Activated gamma-delta T cell treated with anti-CD3 and anti-CD28 coated beads, Interleukin-2, amount 50 U/mL, for 16 hours (primary cell): ENCODE data around the gene OSCAR.

Experiments
- DNase-seq: peaks from one replicate; pipeline ENCODE4 v3.0.0-alpha.2; 2020; ENCODE audit warnings: low read depth

The OSCAR gene, protein sequence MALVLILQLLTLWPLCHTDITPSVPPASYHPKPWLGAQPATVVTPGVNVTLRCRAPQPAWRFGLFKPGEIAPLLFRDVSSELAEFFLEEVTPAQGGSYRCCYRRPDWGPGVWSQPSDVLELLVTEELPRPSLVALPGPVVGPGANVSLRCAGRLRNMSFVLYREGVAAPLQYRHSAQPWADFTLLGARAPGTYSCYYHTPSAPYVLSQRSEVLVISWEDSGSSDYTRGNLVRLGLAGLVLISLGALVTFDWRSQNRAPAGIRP

GRCh38 chr19:54100561-54100960 lies at the start of gene OSCAR:
TSS of gene OSCAR (minus strand) at chr19:54100803. CDS start at chr19:54100792, 11 bp downstream.
- DNase-seq: no peak

- no peak for DNase-seq
Observed at GRCh38 chr19:54149021-54149812, 48.6 kb upstream of the OSCAR start.

GRCh38 chr19:54148158-54148557 lies 47.6 kb upstream of the OSCAR start:
- no peak for DNase-seq

DNA sequence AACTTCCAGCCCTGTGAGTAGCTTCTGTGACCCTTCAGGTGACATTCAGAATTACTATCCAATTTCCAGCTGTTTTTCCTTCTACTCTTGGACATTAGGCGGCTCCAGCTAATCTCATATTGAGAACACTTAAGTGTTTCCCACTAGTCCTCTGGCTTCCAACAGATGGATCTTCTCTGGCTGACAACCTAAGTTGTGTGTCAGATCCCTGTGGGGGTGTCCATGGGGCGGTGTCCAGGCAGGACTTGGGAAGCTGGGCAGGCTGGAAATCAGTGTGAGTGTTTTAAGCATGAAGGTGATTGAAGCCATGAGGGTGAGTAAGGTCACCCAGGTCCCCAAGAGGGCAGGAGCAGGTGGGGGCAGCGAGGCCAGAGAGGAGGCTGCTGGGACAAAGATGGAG lies 47.1 kb upstream of the OSCAR start:
- no peak for DNase-seq

GRCh38 chr19:54145541-54146158 lies 45.0 kb upstream of the OSCAR start:
- DNase-seq: no peak

- no peak for DNase-seq
Observed at GRCh38 chr19:54142166-54142780, 41.7 kb upstream of the OSCAR start.

DNA sequence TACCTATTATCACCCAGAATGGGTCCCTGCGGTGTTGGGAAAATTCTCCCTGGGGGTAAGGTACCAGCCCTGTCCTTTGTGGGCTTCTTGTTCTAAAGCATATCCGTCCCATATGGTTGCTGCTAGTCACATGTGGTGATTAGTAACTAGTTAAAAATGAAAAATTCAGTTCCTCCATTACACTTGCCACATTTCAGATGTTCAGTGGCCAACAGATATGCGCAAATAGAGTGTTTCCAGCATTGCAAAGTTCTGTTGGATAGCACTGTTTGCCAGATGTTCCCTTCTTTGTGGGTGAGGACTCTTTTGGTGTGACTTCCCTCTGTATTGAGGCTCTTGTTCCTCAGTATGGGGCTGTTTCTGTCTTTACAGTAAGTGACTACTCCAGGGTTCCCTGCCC lies 40.8 kb upstream of the OSCAR start:
- no peak for DNase-seq

DNA sequence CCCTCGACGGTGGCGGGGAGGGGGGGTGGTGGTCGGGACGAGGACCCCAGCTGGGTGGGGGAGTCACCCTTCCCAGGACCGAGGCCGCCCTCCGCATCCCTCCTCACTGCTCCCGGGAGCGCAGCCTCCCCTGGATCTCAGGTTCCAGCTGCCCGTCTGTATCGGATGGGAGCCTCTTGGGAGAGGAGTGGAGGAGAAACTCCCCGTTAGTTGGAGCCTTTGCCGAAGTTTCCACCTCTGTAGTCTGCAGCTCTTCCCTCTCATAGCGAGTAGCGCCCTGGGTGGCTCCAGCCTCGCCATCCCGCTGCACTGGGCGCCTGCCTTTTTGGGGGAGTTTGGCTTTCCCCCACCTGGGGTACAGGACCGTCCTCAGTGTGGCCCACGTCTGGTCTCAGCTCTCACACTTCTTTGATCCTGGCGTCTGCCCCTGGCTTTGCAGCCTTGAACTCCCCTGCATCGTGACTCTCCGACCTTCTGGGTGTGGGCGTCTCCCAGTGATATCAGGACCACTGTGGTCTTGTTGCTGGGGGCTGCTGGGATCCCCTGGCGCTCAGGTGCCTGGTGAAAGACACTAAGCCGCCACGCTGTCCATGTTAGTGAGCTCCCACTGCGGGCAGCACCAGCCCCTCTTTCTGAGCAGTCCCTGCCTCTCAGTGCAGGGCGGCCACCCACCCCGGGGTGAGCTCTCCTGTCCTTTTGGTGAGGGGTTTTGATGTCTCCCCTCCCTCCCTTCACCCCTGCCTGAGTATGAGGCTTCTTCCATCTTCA lies 38.1 kb upstream of the OSCAR start:
- no peak for DNase-seq

DNA sequence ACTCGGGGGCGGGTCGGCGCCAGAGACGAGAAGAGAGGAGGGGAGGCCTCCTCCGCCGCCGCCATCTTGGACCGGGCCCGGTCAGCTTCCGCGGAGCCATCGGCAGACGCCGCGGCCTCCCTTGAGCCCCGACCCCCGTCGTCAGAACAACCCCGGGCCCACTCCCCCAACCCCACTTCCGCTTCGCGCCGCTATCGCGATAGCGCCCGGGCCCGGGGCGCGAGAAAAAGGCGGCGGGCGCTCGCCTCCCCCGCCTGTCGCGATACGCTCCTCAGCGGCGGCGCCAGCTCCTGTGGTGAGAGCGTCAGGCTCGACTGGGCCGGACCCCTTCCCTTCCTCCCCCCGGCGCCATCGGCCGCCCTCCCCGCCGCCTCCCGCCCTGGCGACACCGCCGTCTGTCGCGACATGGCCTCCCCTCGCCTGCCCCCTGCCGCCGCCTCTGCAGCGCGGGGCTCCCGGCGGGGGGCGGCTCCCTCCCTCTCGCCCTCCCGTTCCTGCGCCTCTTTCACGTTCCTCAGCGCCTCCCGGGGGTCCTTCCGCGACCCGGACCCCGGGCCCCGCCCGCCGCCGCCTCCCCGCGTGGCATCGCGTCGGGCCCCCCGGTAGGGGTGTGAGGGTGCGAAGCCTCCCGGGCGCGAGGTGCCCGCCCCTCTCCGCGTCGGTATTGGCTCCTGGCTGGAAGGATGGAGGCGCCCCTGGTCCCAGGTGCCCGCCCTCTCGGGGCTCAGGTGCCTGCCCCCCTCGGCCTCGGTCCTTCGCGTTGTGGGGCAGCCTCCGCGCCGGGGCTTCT lies 37.3 kb upstream of the OSCAR start, which contains the start of gene CNOT3:
Gene CNOT3, plus strand, starts transcription at position 64 of the 790 bp plus-strand sequence. CDS start 5,217 bp downstream, outside the sequence.
- no peak for DNase-seq

DNA sequence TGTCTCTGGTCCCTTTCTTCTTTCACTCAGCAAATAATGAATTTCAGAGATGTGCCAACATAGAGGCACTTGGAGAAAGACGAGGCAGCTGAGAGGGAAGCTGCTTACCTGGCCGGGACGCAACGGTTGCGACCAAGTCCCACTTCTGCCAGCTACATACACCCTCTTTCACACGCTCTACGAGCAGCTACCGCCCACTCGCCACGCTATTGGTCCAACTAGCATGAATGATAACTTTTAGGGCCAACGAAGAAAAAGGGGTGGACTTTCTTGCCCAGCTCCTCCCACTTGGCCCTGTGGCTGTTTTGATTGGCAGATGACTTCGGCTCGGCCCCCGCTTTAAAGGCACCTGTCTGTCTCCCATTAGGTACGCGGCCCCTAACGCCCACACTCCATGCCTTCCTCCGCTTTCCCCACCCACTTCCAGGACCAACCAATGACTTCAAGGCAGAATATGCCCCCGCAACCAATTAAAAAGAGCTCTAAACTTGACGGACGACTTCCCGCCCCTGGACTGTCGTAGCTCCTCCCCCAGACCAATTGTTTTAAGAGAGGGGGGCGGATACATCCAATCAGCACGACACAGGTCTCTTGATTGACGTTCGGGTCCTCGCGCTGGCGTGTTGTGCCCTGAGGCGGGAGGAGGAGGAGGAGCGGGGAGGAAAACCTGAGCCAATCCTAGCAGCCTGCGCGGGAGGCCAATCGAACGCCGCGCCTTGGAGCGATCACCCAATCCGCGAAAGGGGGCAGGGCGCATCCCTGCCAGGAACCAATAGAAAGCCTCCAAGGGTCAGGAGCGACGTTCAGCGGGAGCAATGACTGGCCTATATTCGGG lies 36.5 kb upstream of the OSCAR start:
- DNase-seq: peak; percentile 98

DNA sequence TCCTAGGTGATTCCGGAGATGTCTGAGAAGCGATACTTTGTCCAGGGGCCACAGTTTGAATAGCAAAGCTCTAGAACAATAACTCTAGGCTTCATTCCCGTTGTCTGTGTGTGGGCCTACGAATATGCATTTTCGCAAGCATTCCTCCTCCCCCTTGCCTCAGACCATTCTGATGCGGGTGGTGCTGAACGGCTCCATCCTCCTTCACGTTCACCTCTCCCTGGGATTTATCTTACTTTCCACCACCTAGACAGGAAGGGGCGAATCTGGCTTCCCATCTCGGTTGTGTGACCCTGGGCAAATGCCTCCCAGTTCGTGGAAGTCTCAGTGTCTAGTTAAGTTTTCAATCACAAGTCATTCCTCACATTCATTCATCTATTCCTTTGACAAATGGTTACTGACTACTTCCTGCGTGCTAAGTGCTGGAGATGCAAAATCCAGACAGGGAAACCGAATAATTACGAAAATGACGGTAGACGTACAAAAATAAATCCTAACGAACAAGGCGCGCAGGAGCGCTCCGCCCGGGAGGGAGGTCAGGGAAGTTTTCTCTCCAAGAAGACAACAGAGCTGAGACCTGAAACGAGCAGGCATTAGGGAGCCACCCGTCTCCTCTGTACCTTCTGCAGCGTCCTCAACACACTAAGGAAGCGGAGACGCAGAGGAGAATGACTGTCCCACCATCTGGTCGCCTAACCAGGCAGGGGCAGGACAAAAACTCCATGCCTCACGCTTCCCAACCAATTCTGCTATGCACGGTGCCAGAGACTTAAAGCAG lies 35.7 kb upstream of the OSCAR start:
- DNase-seq: no peak

DNA sequence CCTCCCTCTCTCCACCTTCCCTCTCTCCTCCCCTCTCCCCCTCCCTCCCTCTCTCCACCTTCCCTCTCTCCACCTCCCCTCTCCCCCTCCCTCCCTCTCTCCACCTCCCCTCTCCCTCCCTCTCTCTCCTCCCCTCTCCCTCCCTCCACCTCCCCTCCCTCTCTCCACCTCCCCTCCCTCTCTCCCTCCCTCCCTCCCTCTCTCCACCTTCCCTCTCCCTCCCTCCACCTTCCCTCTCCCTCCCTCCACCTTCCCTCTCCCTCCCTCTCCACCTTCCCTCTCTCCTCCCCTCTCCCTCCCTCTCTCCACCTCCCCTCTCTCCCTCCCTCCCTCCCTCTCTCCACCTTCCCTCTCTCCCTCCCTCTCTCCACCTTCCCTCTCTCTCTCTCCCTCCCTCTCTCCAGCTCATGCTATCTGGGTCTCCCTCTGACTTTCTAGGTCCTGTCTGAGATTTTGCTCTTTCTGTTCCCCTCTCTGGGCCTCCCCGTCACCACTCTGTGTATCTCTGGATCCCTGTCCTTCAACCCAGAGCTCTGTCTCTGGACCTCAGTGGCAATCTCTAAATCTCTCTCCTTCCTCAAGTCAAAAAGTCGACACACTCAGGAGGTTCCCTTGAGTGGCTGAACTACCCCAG lies 33.5 kb upstream of the OSCAR start:
- DNase-seq: no peak

GRCh38 chr19:54133312-54133956 lies 32.8 kb upstream of the OSCAR start:
- DNase-seq: no peak

DNA sequence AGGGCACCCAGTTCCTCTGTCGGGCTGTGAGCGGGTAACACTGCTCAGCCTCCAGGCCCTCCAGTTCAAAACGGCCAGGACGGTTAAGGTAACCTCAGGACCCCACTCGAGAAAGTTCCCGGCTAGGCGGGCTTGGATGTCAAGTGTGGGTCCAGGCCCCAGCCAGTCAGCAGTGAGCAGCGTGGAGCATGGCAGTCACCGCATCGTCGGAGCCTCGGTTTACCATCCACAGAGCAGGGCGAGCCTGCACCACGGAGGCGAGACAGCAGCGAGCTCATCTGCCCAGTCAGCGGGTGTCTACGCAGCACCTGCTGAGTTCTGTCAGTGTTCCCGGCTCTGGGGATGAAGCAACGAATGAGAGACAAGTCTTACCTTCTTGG lies 29.0 kb upstream of the OSCAR start:
- no peak for DNase-seq

- no peak for DNase-seq
Observed at GRCh38 chr19:54128796-54129616, 28.4 kb upstream of the OSCAR start.

GRCh38 chr19:54128441-54128725 lies 27.8 kb upstream of the OSCAR start:
- no peak for DNase-seq

DNA sequence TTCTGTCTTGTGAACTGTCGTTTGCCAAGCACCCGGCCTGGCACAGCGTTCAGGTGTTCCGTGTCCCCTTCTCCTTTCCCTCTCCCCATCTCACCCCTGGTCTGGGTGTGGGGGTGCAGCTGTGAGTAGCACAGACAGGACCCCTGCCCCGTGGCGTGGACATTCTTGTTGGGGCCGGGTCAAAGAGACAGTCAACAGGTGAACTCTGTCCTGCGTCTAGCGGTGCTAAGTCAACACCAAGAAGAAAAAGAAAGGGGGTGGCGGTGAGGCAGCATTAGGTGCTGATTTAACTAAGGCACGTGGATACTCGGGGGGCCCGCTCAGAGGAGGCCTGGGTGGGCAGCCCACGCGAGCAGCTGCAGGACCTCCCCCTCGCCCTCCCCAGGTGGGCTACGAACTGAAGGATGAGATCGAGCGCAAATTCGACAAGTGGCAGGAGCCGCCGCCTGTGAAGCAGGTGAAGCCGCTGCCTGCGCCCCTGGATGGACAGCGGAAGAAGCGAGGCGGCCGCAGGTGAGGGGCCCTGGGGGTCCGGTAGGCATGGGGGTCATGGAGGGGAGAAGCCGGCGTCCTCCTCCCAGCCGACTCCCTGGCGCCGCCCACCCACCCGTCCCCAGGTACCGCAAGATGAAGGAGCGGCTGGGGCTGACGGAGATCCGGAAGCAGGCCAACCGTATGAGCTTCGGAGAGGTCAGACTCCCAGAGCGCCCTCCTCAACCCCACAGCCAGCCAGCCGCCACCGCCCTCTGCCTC lies 27.3 kb upstream of the OSCAR start:
- DNase-seq: no peak
